GM19397 (cell line): ENCODE data around the gene TNS3.
"Not testable (repeated sequence)": the region's sequence is repeated elsewhere in the genome, so short reads cannot be mapped to it uniquely, and the experiment has no call there.

Experiments used
- ATAC-seq: cut with Tn5 transposase; IDR thresholded peaks from one replicate; pipeline ENCODE4 v1.9.1; 2021; ENCODE audit warnings: mild to moderate bottlenecking, moderate library complexity; ENCODE audit not compliant: unreplicated experiment

Gene TNS3

DNA sequence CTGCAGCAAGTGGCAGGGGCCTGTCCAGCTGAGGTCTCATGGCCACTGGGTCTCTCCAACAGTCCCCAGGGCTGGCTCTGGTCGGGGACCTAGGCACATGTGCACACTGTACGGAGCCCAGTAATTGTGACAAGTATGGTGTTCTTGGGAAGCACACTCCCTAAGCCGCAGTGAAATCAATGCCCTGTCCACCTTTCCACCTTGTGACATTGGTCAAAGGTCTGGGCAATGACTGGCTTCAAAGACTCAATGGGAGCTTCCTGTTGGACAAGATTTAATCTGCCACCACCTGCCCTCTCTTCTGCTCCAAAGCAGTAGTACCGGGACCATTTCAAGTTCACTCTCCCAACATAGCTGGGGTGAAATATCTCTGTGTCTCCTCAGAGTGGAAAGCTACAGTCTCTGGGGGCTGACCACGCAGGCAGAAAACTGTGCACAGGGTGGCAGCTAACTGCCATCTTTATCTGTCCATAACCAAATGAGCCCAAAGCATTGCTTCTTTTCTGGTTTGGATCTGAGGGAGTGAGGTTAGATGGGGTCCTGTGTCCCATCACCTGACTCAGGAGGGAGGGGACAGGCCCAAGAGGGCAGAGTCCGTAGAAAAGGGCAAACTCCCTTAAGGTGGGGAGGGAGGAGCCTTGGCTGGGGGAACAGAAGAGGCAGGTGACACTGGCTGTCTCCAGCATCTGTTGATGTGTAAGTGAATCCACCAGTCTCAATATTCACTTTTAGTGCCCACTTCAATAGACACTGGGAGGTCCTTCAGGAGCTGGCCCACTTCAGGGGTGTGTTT, 307.7 kb downstream of the TNS3 start:
- no peak for ATAC-seq

DNA sequence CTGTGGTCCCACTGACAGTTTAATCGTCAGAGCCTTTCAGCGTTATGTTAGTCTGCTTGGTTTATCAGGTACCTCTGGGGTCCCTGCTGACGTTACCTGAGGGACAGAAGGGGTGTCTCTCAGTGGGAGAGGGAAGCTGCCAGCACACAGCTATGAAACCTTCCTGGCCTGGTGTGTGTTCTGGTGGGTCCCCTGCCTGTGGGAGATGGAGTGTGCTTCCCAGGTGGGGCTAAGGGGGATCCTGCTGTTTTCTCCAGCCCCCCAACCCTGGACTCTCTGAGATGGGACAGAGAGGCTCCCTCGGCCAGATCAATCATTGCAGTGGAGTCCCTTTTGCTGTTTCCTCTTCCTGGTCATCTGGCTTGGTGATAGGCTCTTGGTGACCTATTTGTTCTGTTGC, 308.8 kb downstream of the TNS3 start:
- ATAC-seq, result no peak

DNA sequence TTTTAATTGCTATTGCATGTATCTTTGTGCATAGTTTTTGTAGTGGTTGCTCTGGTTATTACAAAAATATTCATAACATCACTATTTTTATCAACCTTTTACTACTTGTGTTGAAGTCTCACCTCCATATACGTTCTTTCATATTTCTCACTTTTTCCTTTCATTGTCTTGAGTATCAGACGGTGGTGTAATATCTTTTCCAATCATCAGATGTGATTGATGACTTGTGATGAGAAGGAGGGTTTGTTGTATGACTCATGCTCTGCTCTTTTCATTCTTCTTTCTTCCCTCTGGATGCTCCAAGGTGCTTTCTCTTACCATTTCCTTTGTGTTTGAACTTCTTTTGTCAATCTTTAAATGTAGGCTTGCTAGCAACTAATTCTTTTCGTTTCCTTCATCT, 310.2 kb downstream of the TNS3 start:
- no peak for ATAC-seq

DNA sequence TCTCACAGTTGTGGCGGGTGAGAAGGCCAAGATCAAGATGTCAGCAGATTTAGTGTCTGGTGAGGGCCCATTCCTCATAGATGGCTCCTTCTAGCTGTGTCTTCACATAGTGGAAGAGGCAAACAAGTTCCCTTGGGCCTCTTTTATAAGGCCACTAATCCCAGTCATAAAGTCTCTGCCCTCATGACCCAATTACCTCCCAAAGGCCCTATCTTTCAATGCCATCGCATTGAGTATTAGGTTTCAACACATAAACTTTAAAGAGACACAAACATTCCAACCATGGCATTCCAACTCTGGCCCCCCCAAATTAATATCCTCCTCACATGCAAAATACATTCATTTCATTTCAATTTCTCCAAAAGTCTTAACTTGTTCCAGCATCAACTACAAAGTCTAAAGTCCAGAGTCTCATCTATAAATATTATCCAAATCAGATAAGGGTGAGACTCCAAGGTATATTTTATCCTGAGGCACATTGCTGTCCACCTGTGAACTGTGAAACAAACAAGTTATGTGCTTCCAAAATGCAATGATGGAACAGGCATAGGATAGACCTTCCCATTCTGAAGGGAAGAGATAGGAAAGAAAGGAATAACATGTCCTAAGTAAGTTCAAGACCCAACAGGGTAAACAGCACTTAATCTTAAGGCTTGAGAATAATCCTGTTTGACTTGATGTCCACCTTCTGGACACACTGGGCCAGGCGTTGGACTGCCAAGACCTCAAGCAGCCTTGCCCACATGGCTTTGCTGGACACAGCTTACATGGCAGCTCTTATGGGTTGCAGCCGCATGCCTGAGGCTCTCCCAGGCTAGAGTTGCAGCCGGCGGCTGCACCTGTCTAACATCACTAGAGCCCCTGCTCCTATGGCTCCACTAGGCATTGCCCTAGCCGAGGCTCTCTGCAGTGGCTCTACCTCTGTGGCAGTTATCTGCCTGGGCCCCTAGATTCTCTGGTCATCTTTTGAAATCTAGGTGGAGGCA, 312.8 kb downstream of the TNS3 start:
- ATAC-seq, result no peak

DNA sequence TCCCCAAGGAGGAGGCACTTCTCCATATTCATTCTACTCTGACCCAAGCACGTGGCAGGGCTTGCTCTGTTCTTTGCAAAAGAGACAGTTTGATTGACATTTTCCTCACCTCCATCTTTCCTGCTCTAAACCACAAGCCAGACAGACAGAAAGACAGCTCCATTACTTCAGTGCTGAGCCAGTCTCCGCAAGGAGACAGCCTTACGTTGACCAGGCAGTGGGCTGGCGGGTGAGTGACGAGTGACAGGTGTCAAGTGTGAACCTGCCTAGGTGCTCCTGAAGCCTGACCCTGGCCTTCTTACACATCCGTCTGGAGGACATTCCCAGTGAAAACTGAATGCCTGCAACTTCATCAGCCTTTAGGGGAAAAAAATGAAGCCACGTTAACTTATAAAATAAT, 314.6 kb downstream of the TNS3 start:
- ATAC-seq, result no peak

DNA sequence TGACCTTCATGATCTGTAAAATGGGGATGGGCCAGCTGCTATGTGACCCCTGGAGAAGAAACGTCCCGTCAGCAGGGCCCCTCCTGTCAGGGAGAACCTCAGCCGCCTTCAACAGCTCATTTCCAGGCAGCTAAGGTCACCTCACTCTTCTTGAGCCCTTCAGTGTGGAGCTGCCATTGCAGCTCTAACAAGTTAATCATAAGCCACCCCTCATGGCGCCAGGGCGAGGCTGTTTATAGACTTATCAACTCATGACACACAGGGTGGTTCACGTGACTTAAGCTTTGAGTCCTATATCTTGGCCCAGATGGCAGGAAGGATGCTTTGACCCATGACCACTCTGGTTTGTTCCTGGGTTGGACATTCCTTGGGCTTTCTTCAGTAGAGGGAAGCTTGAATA, 315.1 kb downstream of the TNS3 start:
- no peak for ATAC-seq

DNA sequence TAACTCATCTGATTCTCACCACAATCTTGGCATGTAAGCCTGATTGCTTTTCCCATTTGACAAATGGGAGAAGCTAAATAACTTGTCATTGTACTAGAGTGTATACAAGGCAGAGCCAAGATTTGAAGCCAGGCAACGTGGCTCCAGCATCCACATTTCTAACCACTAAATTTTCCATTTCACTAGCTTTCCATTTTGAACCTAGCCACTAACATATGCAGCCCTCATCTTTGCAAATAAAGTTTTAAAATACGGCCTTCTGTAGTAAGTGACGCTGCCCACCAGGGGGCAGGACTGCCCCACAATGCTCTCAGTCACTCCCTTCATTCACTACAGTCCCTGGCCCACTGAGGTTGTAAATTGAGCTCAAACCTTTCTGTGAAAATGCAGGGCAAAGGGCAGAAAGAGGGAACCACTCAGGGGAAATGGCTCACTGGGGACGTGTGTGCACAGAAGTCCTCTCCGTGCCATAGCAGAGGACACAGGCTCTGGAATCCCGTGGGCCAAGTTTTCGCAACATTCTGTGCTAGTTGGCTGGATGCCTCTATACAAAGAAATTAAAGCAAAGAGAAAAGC, 315.7 kb downstream of the TNS3 start:
- peak; percentile 92 for ATAC-seq

DNA sequence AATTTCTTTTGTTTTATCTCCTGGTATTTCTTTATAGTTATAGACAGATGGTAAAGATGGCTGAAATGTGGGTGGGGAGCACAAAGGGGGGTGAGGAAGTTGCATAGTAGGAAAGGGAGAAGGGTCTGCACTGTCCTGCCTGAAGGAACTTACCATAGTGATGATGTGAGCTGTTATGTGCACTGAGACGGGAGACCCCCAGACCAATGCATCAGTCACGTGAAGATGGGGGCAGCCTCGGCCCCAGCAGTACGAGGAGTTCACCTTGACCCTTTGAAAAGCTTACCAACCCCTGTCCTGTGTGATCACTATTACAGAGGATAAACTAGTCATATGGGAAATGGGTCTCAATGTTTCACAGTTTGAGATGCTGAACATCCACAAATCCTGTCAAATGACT, 316.3 kb downstream of the TNS3 start:
- no peak for ATAC-seq

DNA sequence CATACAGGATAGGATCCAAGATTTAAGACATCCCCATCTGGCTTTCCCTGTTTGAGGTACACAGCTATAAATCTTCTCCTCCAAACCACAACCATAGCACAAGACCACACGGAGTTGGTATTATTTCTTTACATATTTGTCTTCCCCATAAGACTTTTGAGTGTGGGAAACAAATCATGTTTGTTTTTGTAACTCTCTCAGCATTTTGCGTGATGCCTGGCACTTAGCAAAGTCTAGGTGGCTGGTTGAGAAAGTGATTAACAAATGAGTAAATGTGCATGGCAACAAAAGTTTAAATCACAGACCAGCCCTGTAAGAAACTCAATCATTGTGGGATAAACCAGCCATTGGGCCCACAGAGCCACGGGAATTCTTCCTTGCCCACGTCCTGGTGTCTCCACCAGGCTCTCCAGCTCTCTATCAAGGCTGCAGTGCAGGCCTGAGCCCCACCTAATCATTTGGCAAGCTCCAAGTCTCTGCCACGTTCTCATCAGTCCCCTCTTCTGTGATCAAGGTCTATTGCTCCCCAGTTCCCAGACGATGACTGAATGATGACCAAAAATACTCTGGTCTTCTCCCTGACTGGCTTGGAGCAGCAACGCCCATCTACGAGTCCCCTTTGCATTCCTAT, 317.8 kb downstream of the TNS3 start:
- ATAC-seq, result no peak

DNA sequence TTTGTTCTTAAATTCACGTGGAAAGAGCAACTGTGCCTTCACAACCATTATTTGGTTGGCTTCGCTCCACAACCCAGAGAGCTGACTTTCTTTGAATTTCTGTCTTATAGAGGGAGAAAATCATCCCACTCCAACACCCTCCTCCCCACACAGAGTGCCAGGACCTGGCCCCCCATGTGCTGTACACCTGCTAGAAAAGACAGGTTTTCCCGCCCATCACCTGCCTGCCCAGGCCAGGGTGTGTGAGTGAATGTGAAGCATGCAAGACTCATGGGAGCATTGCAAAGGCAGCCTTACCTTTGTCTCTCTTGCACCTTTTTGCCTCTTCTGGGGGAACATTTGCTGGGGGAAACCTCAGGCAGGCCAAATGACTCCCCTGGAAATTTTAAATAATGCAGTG, 319.0 kb downstream of the TNS3 start:
- no peak for ATAC-seq

DNA sequence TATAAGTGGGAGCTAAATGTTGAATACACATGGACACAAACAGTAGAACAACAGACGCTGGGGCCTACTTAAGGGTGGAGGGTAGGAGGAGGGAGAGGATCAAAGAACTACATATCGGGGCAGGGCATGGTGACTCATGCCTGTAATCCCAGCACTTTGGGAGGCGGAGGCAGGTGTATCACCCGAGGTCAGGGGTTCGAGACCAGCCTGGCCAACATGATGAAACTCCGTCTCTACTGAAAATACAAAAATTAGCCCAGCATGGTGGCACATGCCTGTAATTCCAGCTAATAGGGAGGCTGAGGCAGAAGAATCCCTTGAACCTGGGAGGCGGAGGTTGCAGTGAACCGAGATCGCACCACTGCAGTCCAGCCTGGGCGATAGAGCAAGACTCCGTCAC, 319.8 kb downstream of the TNS3 start:
- ATAC-seq, result not testable (repeated sequence)

DNA sequence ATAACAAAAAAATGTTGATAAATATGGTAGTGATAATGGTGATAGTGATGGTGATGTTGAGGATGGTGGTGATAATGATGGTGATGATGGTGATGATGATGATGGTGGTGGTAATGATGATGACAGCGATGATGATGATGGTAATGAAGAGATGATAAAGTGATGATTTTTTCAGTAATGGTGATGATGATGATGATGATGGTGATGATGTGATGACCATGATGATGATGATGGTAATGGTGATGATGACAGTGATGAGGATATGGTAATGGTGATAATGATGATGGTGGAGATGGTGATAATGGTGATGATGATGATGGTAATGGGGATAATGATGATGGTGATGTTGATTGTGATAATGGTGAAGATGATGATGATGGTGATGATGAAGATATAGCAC, 321.6 kb downstream of the TNS3 start:
- no peak for ATAC-seq

DNA sequence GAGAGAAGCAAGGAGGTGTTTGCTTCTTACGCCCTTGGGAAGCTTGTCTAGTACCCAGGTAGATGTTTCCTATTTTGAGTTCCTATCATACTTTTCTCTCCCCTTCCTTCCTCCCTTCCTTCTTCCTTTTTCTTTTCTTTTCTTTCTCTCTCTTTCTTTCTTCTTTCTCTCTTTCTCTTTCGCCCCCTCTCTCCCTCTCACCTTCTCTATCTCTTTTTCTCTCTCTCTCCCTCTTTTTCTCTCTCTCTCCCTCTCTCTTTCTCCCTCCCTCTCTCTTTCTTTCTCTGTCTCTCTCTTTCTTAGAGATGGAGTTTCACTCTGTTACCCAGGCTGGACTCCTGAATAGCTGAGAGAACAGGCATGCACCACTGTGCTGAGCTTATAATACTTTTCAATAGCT, 322.2 kb downstream of the TNS3 start:
- ATAC-seq, result no peak

DNA sequence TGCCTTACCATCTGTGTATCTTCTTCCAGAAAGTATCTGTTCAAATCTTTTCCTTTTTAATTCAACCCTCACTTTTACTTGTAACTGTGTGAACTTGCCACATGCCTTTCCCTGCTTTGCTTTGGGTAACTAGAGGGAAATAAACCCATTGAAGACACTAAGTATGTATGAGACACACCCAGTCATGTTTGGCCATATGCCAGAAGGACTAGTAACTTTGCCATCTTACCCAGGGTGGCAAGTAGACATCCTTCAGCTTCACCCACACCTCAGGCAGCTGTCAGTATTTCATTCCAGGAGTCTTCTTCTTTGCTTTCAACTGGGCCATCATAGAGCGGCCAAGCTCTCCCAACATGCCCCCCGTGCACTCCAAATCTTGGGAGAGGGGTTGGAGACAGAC, 323.1 kb downstream of the TNS3 start:
- ATAC-seq, result no peak

DNA sequence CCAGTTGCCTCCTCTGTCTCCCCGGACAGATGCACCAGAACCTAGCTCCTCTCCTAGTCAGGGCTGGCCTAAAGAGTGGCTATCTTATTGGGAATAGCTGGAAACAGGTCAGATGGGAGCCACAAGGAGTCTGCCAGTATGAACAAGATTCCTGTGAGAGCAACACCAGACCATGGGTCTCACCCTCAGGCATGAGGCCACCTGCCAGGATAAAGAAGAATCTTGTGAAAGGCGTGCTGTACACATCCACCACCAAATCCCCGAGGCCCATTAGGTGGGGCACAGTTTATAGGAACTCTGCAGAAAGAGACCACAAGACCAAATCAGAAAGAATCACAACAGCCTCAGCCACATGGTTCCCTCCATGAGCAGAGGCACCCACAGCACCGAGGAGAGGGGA, 325.9 kb downstream of the TNS3 start:
- ATAC-seq, result no peak

DNA sequence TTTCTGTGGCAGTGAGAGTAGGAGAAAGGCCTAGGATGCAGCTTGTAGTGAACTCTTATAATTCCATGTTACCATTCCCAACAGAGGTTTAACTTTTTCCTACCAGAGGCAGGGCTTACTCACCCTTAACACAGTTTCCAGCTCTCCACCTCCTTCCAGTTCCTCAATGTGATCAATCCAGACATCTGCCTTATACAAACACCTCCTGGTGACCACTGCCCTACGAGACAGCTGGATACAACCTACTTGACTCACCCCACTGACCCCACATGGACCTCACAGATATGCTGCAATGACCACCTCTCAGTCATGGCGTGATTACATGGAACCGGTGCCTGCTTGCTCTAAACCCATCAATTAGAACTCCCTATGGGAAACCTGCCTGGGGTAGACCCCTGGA, 326.5 kb downstream of the TNS3 start:
- ATAC-seq, result no peak

DNA sequence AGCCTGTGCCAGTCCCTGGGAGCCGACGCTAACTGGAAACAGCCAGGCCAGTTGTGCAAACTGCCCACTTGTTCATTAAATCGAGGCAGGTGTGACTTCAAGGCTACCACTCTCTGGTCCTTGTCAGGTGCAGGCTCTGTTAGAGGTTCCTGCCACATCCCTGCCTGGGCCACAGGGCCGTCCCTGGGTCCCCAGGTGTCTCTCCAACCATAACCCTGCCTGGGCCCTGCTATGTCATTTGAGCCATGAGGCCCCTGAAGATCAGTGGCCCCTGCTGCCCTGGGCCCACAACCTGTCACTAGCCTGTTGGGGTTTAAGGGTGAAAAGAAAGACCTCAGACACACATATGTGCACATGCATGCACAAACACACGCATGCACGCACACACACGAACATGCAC, 326.9 kb downstream of the TNS3 start:
- no peak for ATAC-seq

DNA sequence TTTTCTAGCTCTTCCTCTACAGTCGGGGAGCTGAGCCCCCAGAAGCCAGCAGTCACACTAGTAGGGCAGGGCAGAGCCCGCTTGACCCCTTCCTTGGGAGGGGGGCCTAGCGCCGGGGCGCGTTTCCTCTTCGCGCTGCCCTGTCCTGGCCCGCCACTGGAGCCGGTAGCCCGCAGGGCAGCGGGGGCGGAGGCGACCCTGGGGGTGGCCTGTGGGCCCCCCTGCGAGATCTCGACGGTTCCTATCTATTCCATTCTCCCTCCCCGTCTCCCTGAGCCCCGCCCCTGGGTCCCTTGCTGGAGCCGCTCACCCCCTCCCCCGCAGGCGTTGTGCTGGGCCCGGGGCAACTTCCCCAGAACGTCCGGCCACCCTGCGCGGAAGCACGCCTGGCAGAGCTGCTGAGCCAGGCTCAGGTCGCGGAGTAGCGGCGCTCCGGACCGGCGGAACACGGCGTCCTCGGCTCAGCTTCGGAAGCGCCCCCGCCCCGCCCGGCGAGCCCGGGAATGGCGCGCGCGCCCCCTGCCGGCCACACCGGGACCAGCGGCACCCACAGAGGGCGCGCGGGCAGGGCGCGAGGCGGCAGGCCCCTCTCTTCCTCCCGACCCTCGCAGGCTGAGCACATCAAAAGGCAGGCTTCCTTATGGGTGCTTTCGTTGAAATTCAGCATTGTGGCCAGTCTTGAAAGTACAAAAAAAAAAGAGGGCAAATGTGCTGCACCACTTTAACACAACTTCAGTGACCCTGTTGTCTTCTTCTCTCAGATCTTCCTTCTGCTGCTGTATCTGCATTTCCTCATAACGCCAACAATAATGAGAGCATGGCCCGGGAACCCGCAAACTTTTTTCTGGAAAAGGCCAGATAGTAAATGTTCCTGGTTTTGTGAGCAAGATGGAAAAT, 327.6 kb downstream of the TNS3 start:
- peak; percentile 92 for ATAC-seq

DNA sequence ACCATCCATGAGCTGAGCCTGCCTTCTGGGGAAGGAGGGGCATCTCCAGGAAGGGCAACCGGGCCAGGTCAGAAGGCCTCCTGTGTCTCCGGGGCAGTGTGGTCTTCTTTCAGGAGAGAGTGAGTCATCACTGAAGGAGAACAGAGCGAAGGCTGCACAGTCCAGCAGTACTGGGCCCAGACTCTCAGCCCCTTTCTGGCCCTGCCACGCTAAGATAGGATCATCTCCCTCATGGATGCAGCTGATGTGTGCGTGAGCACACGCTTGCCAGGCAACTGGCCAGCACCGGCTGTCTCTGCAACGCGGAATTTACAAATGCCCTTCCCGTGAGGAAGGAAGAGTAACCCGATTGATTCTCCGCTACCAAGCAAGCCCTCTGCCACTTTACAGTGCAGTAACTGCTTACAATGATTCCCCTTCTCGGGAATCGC, 328.2 kb downstream of the TNS3 start:
- ATAC-seq, result peak; percentile 20

DNA sequence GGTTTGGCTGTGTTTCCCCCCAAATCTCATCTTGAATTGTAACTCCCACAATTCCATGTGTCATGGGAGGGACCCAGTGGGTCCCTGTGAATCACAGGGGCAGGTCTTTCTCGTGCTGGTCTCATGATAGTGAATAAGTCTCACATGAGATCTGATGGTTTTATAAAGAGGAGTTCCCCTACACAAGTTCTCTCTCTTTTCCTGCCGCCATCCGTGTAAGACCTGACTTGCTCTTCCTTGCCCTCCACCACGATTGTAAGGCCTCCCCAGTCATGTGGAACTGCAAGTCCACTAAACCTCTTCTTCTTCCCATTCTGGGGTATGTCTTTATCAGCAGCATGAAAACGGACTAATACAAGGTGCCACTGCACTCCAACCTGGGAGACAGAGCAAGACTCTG, 329.2 kb downstream of the TNS3 start:
- ATAC-seq, result no peak
